Body of pancreas (tissue), 4 donors: ENCODE data around the gene NUP107. TPM values are rescaled to one million over a fixed set of nuclear protein-coding genes. Genes with fewer than 3 reads are reported as not detected.
A peak's percentile ranks its signal among the peaks of the same experiment; 100 is the strongest.

Source experiments
- ATAC-seq: fragments of 150-250 bp; one replicate; pipeline ENCODE4 v1.9.1; 2016
- DNase-seq, 4 donors: peaks; one replicate each; pipeline ENCODE4 v3.0.0-alpha.2; 2019
- H3K27ac ChIP-seq, 4 donors: fragments of 200-600 bp; sonication (generic); 1 replicate in 3 of 4; 2 replicates in 1 of 4; pipeline versions ENCODE4 v1.5.1 to v1.6.1; 2016 to 2019; ENCODE audit warnings: mild to moderate bottlenecking in 1 of 4, mixed read lengths in 1 of 4, moderate library complexity in 1 of 4
- H3K27me3 ChIP-seq, 2 donors: fragments of 200-600 bp; sonication (generic); one replicate each; pipeline ENCODE4 v1.6.0; 2016; ENCODE audit warnings: mild to moderate bottlenecking in 1 of 2
- H3K36me3 ChIP-seq, 2 donors: fragments of 200-600 bp; sonication (generic); replicated peaks in 1 of 2; 2 replicates each; pipeline ENCODE4 v1.5.1; 2016; ENCODE audit warnings: low read depth in 2 of 2; ENCODE audit not compliant: insufficient read depth in 1 of 2
- H3K4me1 ChIP-seq: fragments of 200-600 bp; sonication (generic); one replicate; pipeline ENCODE4 v1.6.0; 2016
- H3K4me3 ChIP-seq, 2 donors: fragments of 200-600 bp; sonication (generic); 1 replicate in 1 of 2; 2 replicates in 1 of 2; pipeline ENCODE4 v1.5.1; 2016 to 2019
- H3K9me3 ChIP-seq, 3 donors: fragments of 200-600 bp; sonication (generic); 1 replicate in 2 of 3; 2 replicates in 1 of 3; pipeline ENCODE4 v1.5.1; 2016
- POLR2A ChIP-seq, 3 donors: fragments of 450-650 bp; IDR thresholded peaks; one replicate each; pipeline ENCODE4 v1.6.1; 2016; ENCODE audit warnings: antibody characterized with exemption in 3 of 3, mild to moderate bottlenecking in 2 of 3
- WGBS, 2 donors: methylation state at CpG; one replicate each; pipeline ENCODE4 v1.1.5; 2017; 5-methylcytosine and 5-hydroxymethylcytosine counted together
- intact Hi-C: fragments of 100-400 bp; cut with DNase I; formaldehyde crosslinking; loops from one replicate; pipeline ENCODE4 v1.15.1; 2023
- total RNA-seq, 2 donors: library from RNA; depleted of rRNA; stranded (reverse); fragments of >200 nt; gene quantifications; one replicate each; pipeline ENCODE4 v1.1.0, GENCODE V29; 2016
- TF ChIP-seq, protein P1 (sequence below), 7 experiments: fragments of 450-650 bp in 4 of 7; fragments of 200-600 bp in 3 of 7; sonication (generic) in 3 of 7; IDR thresholded peaks; one replicate each; pipeline ENCODE4 v1.5.1; 2016 to 2019; ENCODE audit warnings: antibody characterized with exemption in 7 of 7

The NUP107 gene
- total RNA-seq, 2 donors from 2014 or later, result 29.6 to 34.9 TPM

DNA sequence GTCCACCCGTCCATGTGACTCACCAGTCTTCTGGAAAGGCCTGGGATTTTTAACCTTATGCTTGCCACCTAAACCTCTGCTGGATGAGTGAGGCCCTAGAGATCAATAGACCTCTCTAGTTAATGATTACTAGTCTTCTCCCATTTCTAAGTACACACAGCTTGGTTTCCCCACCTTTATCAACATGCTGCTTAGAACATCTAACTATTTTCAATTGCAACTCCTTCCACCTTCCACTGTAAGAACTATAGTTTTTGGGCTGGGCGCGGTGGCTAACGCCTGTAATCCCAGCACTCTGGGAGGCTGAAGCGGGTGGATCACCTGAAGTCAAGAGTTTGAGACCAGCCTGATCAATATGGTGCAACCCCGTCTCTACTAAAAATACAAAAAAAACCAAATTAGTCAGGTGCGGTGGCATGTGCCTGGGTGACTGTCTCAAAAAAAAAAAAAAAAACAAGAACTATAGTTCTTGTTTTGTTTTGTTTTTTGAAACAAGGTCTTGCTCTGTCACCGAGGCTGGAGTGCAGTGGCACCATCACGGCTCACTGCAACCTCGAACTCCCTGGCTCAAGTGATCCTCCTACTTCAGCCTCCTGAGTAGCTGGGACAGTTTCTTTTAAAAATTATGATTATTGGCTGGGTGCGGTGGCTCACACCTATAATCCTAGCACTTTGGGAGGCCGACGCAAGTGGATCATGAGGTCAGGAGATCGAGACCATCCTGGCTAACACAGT is 102.5 kb downstream of the NUP107 start:
- DNase-seq, result peak in 2 of 4 donors; percentile 26 to 44
- Histone ChIP-seq H3K36me3 (no peaks in the 10 kb centered on the region), H3K27me3 (no peaks in the 10 kb centered on the region), H3K4me3 (no peak overlapping the region), H3K9me3 (no peaks in the 10 kb centered on the region), H3K4me1 (peaks cover 48% of the 10 kb centered on the region), H3K27ac (peak overlapping the region in 1 of 4 donors; percentile 81)
- intact Hi-C loops, result no loop called here
- peak; percentile 71 for ATAC-seq
- TF ChIP-seq, protein P1, sequence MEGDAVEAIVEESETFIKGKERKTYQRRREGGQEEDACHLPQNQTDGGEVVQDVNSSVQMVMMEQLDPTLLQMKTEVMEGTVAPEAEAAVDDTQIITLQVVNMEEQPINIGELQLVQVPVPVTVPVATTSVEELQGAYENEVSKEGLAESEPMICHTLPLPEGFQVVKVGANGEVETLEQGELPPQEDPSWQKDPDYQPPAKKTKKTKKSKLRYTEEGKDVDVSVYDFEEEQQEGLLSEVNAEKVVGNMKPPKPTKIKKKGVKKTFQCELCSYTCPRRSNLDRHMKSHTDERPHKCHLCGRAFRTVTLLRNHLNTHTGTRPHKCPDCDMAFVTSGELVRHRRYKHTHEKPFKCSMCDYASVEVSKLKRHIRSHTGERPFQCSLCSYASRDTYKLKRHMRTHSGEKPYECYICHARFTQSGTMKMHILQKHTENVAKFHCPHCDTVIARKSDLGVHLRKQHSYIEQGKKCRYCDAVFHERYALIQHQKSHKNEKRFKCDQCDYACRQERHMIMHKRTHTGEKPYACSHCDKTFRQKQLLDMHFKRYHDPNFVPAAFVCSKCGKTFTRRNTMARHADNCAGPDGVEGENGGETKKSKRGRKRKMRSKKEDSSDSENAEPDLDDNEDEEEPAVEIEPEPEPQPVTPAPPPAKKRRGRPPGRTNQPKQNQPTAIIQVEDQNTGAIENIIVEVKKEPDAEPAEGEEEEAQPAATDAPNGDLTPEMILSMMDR (IDR thresholded peaks at IDR 0.05), result peak in 1 of 7 experiments; percentile 1
- no peak for TF ChIP-seq POLR2A (IDR thresholded peaks at IDR 0.05)
- WGBS, 2 donors, result 75 to 76% methylated on average over 14 of the region's 14 CpGs

DNA sequence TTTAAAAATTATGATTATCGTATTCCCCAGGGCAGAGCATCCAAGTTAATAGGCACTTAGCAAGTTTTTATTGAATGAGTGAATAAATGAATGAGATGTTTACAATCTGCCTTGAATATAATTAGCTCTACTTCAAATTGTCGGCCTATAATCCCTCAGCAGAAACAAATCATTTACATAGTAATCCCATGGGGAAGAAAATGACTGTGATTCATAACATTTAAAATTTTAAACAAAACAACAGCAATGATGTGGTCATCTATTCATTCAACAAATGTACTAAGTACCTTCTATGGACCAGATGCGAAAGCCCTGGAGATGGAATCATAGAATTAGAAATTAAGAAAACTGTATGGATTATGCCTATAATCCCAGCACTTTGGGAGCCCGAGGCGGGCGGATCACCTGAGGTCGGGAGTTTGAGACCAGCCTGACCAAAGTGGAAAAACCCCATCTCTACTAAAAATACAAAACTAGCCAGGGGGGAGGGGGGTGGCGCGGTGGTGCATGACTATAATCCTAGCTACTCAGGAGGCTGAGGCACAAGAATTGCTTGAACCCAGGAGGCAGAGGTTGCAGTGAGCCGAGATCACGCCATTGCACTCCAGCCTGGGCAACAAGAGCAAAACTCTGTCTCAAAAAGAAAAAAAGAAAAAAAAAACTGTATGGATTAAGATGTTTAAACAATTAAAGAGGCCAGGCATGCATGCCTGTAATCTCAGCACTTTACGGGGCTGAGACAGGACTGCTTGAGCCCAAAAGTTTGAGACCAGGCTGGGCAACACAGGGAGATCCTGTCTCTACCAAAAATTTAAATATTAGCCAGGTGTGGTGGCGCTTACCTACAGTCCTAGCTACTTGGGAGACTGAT is 103.5 kb downstream of the NUP107 start:
- H3K4me3 ChIP-seq, result no peak overlapping the region
- no peak overlapping the region for H3K27ac ChIP-seq
- intact Hi-C loops, result no loop called here
- no peaks in the 10 kb centered on the region for H3K9me3 ChIP-seq
- WGBS, 2 donors, result 94 to 97% methylated on average over 13 of the region's 13 CpGs
- no peaks in the 10 kb centered on the region for H3K36me3 ChIP-seq
- no peak for DNase-seq
- no peaks in the 10 kb centered on the region for H3K27me3 ChIP-seq
- no peak for ATAC-seq
- H3K4me1 ChIP-seq, result peaks cover 44% of the 10 kb centered on the region
- TF ChIP-seq POLR2A (IDR thresholded peaks at IDR 0.05), result no peak
- TF ChIP-seq, protein P1 (IDR thresholded peaks at IDR 0.05), result no peak

DNA sequence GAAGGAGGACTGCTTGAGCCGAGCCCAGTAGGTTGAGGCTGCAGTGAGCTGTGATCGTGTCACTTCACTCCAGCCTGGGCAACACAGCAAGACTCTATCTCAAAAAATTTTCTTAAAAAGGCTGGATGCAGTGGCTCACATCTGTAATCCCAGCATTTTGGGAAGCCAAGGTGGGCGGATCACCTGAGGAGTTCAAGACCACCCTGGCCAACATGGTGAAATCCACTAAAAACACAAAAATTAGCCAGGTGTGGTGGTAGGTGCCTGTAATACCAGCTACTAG is 104.1 kb downstream of the NUP107 start:
- 62 to 100% methylated on average over 1 to 3 of the region's 3 CpGs for WGBS, 2 donors
- Histone ChIP-seq H3K9me3 (no peaks in the 10 kb centered on the region), H3K4me3 (no peak overlapping the region), H3K36me3 (no peaks in the 10 kb centered on the region), H3K27me3 (no peaks in the 10 kb centered on the region), H3K27ac (no peak overlapping the region), H3K4me1 (peaks cover 38% of the 10 kb centered on the region)
- no peak for DNase-seq
- intact Hi-C loops, result no loop called here
- ATAC-seq, result no peak
- TF ChIP-seq, protein P1 (IDR thresholded peaks at IDR 0.05), result no peak
- no peak for TF ChIP-seq POLR2A (IDR thresholded peaks at IDR 0.05)

DNA sequence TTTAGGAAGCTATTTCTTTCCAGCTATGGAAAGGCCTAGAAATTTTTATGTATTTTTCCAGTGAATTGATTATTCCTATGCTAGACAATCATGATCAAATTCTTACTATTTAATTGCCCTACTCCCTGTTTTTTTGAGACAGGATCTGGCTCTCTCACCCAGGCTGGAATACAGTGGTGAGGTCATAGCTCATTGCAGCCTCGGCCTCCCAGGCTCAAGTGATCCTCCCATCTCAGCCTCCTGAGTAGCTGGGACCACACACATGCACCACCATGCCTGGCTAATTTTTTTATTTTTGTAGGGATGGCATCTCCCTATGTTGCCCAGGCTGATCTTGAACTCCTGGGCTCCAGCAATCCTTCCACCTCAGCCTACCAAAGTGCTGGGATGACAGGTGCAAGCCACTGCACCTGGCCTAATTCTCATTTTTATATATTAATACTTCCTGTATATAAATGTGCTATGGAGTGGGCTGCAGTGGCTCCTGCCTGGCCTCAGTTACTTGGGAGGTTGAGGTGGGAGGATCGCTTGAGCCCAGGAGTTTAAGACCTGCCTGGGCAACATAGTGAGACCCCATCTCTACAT is 105.2 kb downstream of the NUP107 start:
- H3K9me3 ChIP-seq, result no peaks in the 10 kb centered on the region
- WGBS, 2 donors, result 96 to 100% methylated on average over 2 of the region's 2 CpGs
- TF ChIP-seq POLR2A (IDR thresholded peaks at IDR 0.05), result no peak
- TF ChIP-seq, protein P1 (IDR thresholded peaks at IDR 0.05), result no peak
- no peaks in the 10 kb centered on the region for H3K27me3 ChIP-seq
- H3K4me1 ChIP-seq, result peaks cover 28% of the 10 kb centered on the region
- ATAC-seq (no peak), DNase-seq (no peak)
- no peak overlapping the region for H3K27ac ChIP-seq
- intact Hi-C loops, result no loop called here
- H3K4me3 ChIP-seq, result no peak overlapping the region
- H3K36me3 ChIP-seq, result no peaks in the 10 kb centered on the region
